GM12874 (cell line): ENCODE results near the gene CPED1.

ENCODE experiments used
- CTCF ChIP-seq: IDR thresholded peaks from 2 replicates; pipeline ENCODE4 v1.5.1; 2011; ENCODE audit warnings: low read depth, mild to moderate bottlenecking, control low read depth, low read length, moderate library complexity; ENCODE audit not compliant: insufficient read depth

The CPED1 gene

DNA sequence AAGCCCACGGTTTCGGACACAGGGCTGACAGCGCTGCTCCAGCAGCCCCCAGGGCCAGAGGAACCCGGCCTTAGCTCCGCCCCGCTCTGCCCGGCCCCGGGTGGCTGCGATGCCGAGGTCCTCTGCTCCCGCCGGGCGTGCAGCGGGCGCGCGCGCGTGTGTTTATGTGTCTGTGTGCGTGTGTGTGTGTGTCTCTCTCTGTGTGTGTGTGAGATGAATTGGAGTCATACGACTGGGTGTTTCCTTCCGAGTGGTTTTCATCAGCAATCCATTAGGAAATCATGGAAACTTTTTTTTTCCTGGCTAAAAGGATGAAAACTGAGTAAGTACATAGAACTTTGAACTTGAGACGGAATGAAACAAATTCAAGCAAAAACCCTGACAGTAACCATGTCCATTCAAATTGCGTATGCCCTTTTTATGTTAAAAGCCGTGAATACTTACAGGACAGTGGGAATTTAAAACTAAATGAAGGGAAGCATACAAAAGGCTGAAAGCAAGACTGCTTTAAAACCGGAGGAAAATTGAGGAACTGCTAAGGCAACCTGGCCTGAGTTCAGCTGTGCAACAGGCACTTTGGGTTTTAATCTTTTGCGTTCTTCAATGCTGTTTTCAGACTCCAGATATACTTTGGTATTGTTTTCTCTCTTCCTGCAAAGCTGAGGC, at the start of gene CPED1:
Gene CPED1, plus strand, starts transcription at position 121 of the 666 bp plus-strand sequence. CDS start 911 bp downstream, outside the sequence.
- no peak for TF ChIP-seq CTCF

DNA sequence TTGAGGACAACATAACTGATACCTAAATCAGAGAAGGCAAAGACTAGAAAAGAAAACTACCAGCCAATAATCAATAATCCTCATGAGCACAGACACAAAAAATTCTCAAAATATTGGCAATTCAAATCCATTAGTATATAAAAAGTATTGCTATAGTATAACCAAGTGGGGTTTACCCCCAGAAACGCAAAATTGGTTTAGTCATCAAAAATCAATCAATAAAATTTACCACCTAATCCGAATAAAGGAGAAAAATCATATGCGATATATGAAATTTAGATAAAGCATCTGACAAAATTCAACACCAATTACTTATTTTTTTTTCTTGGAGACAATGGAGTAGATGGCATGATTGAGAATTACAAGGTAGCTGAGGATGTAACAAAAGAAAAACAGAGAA, 49.2 kb upstream of the CPED1 start:
- no peak for TF ChIP-seq CTCF

- TF ChIP-seq CTCF, result no peak
These were observed 47.4 kb upstream of the CPED1 start for GRCh38 chr7:120941064-120941463.

DNA sequence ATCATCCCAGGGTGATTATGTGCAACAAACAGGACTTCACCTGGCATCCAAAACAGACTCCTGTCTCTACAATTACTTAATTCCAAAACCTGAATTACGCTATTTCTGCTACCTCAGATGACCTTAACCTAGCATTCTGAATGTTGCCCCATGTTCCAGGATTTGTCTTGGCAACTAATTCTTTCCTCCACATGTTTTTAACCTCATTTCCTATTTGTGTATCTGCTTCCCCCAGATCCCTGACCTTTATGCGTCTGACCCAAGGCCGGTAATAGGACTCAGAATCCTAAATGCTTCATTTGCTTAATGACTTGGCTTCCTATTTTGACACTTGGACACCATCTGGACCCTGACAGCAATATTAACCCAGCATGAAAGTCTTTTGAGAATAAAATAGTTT, 46.7 kb upstream of the CPED1 start:
- TF ChIP-seq CTCF, result no peak

- no peak for TF ChIP-seq CTCF
These were observed 45.6 kb upstream of the CPED1 start for GRCh38 chr7:120942861-120943260.

DNA sequence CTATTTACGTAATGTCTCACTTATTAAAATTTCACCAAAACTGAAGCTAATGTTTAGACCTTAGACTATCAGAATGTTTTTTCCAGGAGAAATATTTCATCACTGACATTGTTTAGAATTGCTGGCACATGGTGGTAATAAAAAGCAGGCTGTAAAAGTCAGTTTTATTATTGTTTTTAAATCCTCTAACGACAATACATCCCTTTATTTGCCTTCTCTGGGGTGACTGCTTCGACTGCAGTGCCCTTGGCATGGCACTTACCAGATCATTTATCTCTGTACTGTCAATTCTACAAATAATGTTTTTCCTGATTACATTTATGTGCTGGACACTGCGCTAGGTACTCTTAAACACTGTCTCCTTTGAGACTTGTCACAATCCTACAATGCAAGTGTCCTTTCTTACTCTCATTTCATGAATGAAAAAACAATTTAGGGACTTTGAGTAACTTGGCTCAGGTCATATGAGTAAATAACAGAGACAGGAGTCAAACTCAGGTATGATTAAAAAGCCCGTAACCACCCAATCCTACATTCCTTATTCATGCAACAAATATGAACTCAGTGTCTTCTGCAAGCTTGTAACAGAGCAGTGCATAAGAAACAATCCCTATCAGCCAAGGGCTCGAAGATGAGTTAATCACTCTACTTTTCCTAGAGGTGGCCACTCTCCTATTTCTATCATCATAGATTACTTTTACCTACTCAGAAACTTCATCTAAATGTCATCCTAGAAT, 43.5 kb upstream of the CPED1 start:
- no peak for TF ChIP-seq CTCF

- no peak for TF ChIP-seq CTCF
These were observed 40.5 kb upstream of the CPED1 start for GRCh38 chr7:120947980-120948379.
